HL-60 (cell line): ENCODE measurements around the gene TMEM201.

Source experiments
- POLR2AphosphoS5 ChIP-seq: IDR thresholded peaks from 2 replicates; pipeline ENCODE4 v1.6.1; 2012; ENCODE audit warnings: low read depth
- TF ChIP-seq, protein P1 (sequence below): IDR thresholded peaks from one replicate; pipeline ENCODE4 v1.5.1; 2011; ENCODE audit warnings: low read length, control low read depth, inconsistent platforms; ENCODE audit not compliant: insufficient read depth

DNA sequence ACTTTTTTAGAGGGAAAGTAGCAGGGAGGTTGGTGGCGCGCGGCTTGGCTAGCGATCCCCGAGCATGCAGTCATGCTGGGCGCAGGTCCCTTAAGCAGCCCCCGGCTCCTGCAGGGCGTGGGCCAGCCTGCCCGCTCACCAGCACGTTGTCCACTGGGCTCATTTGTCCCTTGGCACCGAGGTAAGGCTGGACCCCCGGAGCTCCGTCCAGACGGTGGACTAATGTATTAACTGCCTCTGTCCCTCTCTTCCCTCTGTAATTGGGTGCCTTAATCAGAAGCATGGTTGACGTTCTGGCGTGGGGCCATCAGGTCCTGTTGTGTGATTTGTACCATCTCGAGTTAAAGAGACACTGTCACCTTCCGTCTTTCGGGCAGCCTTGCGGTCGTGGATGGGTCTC is 17.7 kb downstream of the TMEM201 start:
- TF ChIP-seq, protein P1, sequence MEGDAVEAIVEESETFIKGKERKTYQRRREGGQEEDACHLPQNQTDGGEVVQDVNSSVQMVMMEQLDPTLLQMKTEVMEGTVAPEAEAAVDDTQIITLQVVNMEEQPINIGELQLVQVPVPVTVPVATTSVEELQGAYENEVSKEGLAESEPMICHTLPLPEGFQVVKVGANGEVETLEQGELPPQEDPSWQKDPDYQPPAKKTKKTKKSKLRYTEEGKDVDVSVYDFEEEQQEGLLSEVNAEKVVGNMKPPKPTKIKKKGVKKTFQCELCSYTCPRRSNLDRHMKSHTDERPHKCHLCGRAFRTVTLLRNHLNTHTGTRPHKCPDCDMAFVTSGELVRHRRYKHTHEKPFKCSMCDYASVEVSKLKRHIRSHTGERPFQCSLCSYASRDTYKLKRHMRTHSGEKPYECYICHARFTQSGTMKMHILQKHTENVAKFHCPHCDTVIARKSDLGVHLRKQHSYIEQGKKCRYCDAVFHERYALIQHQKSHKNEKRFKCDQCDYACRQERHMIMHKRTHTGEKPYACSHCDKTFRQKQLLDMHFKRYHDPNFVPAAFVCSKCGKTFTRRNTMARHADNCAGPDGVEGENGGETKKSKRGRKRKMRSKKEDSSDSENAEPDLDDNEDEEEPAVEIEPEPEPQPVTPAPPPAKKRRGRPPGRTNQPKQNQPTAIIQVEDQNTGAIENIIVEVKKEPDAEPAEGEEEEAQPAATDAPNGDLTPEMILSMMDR, result no peak
- TF ChIP-seq POLR2AphosphoS5, result no peak
